Stimulated activated CD4-positive, alpha-beta T cell treated with anti-CD3 and anti-CD28 coated beads, Interleukin-2, amount 100 ng/mL, for 4 hours (primary cell): ENCODE results near the gene TPCN2.
A peak's percentile ranks its signal among the peaks of the same experiment; 100 is the strongest.

Experiments
- DNase-seq: peaks from one replicate; pipeline ENCODE4 v3.0.0-alpha.2; 2020; ENCODE audit warnings: low read depth

TPCN2 gene

DNA sequence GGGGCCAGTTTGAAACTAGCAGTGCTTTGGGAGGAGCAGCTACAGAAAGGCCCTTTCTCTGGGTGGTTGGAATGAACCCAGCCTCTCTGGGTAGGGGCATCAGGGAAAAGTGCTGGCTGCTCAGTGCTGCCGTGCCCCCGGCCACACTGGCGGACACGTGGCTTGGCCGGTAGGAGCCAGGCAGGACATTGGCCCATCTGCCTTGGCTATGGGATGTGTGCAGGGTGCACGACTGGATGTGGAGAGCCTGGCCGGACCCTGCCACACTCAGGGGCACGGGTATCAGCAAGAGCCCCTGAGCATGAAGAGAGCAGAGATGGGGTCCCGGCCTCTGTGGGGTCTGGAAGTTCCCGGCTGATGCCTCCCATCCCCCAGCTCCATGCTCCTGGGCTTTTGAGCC, 46.6 kb downstream of the TPCN2 start:
- DNase-seq: no peak

DNA sequence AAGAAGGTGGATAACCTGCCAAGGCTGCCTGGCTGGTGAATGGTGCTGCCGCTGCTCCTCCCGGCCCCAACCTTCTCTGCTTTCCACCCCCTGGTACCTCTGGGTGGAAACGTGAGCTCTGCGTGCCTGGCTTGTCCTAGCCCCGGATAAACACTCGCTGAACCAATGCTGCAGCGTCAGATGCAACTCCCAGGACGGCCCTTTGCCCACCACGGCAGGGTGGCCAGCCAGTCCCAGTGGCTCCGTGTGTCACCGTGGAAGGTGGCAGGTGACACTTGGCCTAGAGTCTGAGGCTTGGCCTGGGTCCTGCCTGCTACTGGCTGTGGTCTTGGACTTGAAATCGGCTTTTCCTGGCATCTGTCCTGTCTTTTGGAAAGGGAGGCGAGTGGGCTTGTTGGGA, 47.7 kb downstream of the TPCN2 start:
- no peak for DNase-seq

DNA sequence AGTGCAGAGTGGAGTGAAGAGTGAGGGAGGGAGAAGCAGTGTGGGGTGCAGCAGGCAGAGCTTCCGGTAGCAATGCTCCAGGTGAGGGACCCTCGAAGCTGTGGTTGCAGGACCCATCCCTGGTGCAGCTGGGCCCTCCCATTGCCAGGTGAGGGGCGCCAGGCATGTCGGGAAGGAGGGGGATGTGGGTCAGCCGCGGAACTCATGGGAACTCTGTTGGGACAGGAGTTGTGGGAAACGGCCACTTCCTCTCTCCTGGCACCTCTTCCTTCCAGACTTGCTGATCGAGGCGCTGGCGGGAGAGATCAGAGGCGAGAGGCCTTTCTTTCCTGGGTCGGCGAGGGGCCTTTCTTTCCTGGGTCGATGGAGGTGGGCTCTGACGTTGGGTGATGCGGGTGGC, 48.5 kb downstream of the TPCN2 start:
- DNase-seq: no peak

DNA sequence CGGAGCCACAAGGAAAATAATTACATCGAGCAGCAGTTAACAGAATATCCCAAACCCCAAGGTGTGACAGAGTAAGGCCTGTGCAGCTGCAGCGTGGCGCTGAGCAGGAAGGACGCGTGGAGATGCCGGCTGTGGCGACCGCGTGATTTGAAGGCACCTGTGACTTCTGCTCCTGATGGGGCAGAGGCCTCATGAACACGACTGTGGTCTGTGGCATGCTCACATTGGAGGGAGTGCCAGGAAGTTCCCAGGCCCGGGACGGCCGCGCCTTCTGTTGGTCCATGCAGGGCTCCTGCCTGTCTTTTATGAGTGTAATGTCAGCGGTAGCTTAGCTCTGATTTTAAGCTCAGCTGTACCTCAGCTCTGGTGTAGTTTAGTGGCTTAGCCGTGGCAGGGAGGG, 50.4 kb downstream of the TPCN2 start:
- no peak for DNase-seq

DNA sequence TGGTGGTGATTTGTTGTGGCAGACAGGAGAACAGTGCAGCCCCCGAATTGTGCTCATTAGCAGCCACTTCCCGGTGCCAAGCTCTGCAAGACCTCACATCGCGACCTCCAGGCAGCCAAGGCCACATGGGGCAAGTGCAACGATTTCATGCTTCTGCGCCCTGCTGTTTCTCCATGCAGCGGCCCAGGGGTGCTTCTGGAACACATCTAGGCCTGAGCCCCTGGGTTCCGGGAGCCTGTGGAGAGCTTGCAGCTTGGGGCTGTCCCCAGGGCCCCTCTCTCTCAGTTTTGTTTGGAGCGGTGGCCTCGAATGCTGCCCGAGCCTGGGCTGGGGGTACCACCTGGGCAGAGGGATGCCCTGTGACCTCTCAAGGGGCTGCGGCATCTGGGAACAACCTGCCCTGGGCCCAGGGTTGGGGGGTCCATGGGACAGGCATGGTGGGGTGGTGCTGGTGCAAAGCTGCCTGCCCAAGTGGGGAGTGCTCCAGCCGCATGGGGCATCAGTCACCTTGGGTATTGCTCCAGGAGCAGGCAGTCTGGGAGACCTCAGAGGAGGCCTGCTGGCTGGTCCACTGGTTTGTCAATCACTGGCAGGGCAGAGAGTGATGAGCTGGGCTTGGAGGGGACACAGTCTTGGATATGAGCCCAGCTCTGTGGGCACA, 51.9 kb downstream of the TPCN2 start:
- DNase-seq: no peak

DNA sequence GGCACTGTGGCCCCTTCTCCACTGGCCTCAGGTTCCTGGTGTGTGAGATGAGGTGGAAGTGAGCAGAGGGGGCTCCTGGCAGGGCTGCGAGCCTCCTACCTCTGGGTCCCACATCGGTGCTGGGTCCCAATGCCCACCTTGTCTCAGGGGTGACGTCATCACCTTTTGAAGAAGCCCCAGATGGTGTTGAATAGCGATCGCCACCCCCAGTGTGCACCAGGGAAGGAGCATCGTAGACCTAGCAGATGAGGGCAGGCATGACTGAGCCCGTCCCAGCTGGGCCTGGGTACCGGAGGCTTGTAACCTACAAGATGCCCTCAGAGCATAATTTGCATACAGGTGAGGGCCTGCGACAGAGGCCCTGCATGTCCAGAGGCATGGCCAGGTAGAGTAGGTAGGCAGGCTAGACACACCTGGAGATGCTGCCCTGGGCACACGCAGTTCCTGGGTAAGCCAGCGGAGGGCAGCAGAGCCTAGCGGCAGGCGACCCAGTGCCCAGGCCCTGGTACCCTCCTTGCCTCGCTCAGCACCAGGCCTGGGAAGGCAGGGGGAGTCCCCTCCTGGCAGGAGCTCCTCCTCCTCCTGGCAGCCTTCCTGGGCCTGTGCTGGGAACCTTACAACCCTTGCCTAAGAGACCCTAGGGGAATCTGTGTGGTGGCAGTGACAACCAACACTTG, 52.5 kb downstream of the TPCN2 start:
- DNase-seq: peak; percentile 69

DNA sequence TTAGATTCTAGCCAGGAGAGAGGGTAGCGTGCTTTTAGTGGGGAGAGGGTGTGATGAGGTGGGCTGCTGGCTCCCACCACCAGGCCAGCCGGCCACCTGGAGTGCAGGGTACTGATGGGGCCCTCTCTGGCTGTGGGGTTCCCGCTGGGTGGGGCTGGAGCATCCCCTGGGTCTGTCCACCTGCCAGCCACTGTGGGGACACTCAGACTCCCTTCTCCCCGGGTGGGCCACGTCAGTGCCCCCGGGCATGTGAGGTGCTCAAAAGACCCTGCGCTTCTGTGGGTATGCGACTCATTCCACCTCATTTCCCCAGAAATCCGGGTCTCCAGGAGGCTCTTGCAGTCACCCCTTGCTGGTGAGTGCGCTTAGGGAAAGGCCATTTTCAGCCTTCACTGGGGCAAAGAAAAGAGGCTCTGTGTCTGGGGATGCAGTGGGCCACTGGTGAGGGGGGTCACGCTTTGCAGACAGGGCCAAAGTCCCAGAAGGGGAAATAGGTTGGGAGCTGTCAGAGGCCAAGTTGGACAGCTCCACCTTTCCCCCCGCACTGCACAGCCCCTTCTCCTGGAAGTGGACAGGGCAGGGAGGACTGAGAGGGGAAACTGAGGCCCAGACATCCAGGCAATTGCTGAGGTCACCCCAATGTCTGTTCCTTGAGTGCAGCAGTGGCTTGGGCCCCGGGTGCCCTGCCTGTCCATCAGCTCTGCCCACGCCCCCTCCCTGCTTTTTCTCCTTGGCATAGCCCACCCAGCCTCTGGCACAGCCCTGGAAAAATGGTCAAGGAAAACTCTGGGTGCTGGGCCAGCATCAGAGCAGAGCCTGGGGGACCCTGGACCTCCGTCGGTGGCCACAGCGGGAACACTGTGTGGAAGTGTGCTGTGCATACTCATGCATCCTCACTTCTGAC, 53.3 kb downstream of the TPCN2 start:
- DNase-seq: no peak

DNA sequence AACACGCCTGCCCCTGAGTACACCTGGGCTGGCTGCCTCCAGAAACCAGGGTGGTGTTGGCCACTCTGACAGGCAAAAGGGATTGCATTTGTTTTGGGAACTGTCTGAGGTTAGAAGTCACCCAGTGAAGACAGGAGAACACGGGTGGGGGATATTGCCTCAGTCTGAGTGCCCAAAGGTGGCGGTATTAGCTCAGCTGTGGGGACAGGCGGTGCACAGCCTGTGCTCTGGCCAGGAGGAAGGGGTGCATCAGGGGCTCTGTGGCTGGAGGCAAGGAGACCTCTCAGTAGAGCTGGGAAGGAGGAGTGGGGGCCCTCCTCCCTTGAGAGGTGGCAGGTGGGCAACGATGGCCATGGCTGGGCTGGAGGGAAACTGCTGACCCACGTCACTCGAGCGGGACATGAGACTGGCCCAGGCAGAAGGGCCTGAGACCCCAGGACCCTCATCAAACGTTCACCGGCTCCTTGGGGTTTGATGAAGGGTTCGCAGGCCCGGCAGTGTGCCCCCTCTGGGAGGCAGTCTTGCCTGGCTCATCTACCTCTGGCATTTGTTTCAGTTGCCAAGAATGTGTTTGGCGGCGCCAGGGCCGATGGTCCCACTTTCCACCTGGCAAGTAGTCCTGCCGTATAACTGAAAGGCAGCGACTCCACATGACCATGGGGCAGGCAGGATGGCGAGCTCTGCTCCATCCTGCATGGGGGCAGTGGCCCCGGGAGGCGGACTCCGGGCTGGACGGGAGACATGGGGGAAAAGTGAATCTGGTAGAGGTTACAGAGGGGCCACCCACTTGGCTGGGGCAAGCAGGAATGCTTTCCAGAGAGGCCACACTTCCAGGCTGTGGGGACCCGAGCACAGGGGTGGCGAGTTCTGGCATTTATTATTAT, 54.2 kb downstream of the TPCN2 start:
- DNase-seq: no peak

DNA sequence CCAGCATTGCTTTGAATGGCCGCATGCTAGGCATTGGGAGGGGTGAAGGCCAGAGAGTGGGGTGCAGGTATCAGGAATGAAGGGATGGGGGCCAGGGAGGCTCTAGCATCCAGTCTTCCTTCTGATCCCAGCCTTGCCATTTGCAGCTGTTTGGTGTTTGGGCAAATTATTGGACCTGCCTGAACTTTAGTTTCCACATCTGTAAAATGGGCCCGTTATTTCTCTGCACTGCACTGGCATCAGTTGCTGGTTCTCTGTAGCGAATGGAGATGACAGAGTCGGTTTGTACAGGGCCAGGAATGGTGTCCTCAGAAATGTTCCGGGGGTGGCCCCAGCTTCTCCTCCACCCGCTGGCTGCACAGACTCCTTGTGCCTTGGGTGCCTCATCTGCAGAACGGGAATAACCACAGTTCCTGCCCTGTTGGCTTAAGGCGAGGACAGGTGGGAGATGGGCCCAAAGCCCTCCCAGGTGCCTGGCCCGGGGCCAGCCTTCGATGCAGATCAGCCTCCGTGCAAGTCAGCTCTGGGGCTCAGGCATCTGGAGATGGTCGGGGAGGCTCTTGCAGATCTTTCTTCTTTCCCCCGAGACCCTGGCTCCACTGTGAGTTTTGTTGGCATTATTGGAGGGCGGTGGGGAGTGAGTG, 55.6 kb downstream of the TPCN2 start:
- no peak for DNase-seq

DNA sequence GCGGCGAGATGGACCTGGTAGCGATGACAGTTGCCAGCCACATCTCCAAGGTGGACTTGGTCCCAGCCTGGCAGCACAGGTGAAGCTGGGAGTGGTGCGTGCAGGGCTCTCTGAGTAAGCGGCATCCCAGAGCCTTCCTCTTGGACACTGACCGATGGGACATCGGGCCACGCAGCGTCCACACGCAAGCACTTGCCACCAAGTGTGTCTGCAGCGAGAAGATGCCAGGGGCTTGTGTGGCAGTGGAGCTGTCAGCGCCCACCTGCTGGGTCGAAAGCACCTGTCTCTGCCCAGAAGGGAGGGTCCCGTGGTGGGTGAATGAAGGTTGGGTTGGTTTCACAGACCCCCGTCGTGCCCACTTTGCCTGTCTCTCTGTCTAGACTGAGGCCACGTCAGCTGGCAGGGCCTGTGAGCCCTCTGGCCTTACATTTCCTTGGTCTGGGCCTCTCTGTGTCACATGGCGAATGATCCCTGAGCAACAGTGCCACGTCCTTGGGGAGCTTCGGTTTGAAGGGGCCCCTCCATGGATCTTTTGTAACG, 56.2 kb downstream of the TPCN2 start:
- no peak for DNase-seq

DNA sequence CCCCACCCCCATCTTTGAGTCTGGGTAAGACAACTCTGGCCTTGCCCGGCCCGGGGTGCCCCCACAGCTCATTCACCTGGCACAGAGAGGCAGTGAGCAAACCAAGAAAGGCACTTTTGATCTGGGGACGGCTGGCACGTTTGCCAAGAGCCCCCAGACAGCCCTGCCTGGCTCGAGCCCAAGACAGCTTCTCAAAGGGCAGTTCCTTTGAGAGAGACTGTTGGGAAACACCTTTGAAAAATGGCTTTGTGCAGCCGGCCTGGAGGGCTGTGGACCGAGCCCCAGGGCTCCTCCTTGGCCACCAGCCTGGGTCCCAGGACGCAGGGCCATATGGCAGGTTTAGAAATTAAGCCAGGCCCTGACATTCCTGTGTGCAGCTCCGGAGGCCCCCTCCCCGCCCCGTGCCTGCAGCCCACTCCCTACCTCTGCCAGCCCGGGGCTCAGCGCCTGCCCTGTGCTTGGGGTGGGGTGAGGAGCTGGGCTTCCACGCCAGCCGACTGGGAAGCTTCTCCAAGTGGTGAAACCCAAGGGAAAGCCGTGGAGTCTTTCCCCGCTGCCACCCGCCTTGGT, 56.8 kb downstream of the TPCN2 start:
- DNase-seq: no peak

DNA sequence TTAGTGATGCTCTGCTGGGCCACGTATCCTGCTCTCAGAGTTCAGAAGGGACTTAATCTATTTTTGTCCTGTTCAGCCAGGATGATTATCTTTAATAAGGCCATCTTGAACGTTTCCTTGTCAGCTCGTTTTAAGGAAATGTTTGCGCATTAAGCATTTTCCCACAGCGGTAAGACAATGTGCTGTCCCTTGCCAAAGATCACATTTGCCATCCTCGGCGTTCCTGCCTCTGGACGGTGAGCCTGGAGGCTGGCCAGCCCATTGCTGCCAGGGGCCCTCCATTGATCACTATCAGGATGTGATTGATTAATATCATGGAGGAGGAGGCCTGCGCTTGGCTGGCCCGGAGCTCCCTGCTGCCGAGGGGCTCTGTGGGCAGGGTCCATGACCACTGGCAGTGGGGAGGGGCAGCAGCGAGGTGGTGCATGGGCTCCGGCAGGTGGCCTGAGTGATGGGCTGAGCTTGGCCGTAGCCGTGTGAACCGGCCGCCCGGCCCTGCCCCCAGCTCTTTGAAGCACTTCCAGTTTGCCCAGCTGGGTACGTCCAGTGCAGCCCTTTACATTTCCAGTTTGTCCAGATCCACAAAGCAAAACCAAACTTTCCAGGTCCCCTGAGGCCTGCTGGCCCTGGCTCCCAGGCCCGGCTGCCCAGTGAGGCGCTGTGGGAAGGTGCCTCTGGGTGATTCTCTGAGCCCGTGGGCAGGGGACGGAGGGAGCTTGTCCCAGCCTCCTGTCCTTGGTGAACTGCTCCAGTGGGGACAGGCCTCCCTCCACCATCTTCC, 57.5 kb downstream of the TPCN2 start:
- DNase-seq: no peak

DNA sequence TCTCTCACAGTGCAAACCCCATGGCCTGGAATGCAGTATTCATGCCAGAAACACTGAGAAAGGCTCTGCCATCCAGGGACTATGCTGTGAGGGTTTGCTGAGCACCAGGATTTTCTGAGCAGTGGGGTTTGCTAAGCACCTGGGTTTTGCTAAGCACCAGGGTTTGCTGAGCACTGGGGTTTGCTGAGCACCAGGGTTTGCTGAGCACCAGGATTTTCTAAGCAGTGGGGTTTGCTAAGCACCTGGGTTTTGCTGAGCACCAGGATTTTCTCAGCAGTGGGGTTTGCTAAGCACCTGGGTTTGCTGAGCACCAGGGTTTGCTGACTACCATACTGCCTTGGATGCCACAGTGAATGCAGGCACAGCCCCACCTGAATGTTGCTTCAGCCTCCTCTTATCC, 58.7 kb downstream of the TPCN2 start:
- no peak for DNase-seq

DNA sequence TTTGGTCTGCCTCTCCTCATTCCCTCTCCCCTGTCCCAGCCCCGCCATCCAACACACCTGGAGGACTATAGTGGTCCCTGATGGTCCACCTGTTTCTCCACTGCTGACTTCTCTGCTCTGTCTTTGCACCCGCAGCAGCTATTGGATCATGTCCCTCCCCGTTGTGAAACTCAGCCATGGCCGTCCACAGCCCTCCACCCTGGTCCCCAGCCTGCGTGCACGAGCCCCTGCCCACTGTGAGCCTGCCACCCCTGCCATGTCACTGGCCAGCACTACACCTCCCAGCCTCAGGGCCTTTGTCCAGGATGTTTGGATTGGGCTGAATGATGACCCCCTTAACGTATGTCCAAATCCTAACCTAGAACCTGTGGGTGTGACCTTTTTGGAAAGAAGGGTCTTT, 59.3 kb downstream of the TPCN2 start:
- no peak for DNase-seq

DNA sequence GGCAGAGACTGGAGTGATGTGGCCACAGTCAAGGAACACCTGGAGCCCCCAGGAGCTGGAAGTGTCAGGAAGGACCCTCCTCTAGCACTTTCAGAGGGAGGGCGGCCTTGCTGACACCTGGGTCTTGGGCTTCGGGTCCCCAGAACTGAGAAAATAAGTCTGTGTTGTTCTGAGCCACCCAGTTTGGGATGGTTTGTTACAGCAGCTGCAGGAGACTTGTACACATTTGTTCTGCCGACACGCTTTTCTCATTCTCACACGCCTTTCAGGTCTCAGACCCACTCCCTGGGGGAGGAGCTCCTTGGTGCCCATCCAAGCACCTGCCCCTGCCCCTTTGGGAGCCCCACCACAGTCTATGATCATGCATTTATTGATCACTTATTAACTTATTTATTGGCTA, 59.8 kb downstream of the TPCN2 start:
- no peak for DNase-seq

DNA sequence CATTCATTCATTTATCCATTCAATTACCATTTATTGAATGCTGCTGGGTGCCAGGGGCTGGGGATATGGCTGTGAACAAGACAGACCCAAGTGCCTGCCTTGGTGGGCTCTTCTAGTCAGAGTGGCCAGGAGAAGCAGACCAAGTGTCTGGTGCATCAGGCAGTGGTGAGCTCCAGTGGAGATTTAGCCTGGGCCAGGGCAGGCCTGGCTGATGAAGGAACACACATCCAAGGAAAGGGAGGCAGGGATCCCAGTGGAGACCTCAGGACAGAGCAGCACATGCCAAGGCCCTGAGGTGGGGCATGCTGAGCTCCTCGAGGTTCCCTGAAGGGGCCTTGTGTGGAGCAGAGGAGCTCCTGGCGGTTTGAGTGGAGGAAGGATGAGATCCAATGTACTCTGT, 60.4 kb downstream of the TPCN2 start:
- no peak for DNase-seq

DNA sequence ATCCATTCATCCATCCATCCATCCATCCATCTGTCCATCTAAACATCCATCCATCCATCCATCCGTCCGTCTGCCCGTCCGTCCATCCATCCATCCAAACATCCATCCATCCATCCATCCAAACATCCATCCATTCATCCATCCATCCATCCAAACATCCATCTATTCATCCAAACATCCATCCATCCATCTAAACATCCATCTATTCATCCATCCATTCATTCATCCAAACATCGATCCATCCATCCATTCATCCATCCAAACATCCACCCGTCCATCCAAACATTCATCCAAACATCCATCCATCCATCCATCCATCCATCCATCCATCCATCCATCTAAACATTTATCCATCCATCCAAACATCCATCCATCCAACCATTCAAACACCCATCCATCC, 61.7 kb downstream of the TPCN2 start:
- DNase-seq: no peak

DNA sequence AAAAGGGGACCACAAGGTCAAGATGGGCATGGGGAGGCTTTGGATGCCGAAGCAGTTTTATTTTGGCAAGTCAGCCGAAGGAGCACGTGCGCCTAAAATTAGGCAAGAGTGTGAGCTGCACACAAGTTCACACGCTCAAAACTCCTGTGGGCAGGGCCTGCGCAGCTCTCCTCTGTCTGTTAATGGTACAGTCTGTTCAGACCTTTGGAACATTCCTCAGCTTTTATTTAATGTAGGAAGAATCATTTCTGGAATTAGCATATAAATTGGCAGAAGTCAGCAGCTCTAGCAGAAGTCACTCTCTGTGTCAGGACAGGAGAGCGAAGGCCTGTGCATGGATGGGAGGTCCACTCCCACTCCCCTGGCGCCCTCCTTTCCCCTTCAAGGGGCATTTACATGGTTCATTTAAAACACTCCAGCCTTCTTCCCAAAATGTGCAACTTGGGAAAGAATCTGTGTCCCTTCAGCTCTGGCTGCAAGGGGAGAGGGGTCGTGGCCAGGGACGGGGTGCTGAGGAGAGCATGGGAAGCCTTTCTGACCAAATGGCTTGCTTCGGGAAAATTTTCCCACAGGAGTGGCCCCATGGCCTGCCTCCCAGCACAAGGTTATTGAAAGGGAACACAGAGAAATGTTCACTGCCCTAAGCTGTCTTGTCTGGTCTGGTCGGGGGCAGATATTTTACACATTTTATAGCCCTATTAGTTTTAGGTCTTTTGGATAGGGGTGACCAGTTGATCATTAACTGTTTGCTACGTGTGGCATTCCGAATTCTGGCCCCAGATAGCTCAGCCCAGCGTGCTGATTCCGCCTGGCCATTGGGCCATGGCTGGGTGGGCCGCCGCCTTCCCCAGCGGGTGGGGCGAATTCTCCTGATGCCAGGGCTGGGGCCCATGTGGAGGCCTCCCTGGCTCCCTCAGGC, 63.2 kb downstream of the TPCN2 start:
- DNase-seq: no peak

DNA sequence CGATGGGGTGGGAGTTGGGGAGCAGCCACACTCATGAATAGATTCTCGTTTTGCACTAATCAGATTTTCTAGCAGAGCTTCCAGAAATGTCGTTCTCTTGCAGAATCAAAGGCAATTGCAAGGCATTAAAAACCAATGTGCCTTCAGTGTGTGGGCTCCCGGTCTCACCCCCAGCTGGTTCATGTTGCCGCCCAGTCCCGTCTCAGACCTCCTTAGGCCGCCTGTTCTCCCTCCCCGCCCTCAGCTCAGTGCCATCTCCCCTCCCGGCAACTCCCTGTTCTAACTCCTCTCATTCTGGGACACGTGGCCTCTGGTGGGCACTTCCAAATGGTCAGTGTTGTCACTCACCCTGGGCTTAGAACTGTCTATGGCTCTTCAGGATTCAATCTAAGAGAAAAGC, 64.5 kb downstream of the TPCN2 start:
- DNase-seq: no peak
